Endothelial cell (in vitro differentiated cells): ENCODE results near the gene AUTS2. TPM values are rescaled to one million over a fixed set of nuclear protein-coding genes. Genes with fewer than 3 reads are reported as not detected.

ENCODE experiments used
- DNase-seq: peaks from one replicate; pipeline ENCODE4 v3.0.0; 2021; ENCODE audit warnings: low spot score
- H3K27ac Mint-ChIP-seq: one replicate; pipeline ENCODE4 v1.8.0; 2021; ENCODE audit warnings: mixed read lengths, inconsistent platforms; ENCODE audit not compliant: unreplicated experiment
- H3K27me3 Mint-ChIP-seq: one replicate; pipeline ENCODE4 v1.8.0; 2021; ENCODE audit warnings: mild to moderate bottlenecking, moderate library complexity, mixed read lengths, inconsistent platforms; ENCODE audit not compliant: unreplicated experiment
- H3K36me3 Mint-ChIP-seq: one replicate; pipeline ENCODE4 v1.8.0; 2021; ENCODE audit warnings: mild to moderate bottlenecking, low read depth, mixed read lengths, inconsistent platforms; ENCODE audit not compliant: unreplicated experiment
- H3K4me1 Mint-ChIP-seq: one replicate; pipeline ENCODE4 v1.8.0; 2021; ENCODE audit warnings: mild to moderate bottlenecking, mixed read lengths, inconsistent platforms; ENCODE audit not compliant: unreplicated experiment
- H3K4me3 Mint-ChIP-seq: one replicate; pipeline ENCODE4 v1.8.0; 2021; ENCODE audit warnings: mild to moderate bottlenecking, mixed read lengths, inconsistent platforms; ENCODE audit not compliant: unreplicated experiment
- H3K9me3 Mint-ChIP-seq: one replicate; pipeline ENCODE4 v1.8.0; 2021; ENCODE audit warnings: mixed read lengths, inconsistent platforms; ENCODE audit not compliant: unreplicated experiment
- CTCF ChIP-seq: fragments of 200-600 bp; sonication (generic); IDR thresholded peaks from one replicate; pipeline ENCODE4 v1.5.0; 2021; ENCODE audit warnings: antibody characterized with exemption; ENCODE audit not compliant: unreplicated experiment
- total RNA-seq: library from RNA; stranded (reverse); fragmentation: NEBNext Ultra II Directional; extraction: Animal tissue kit (Norgen Biotek cat#: 25700); gene quantifications from one replicate; pipeline ENCODE4 v1.2.1, GENCODE V29; 2021; ENCODE audit not compliant: unreplicated experiment

The AUTS2 gene
- total RNA-seq, 1 donor from 2014 or later = 103 TPM

- TF ChIP-seq CTCF = no peak
- Mint-ChIP-seq H3K9me3 (no peaks in the 10 kb centered on the region), H3K4me3 (no peak overlapping the region), H3K36me3 (peaks cover 5% of the 10 kb centered on the region), H3K27me3 (peaks cover 4% of the 10 kb centered on the region), H3K27ac (no peak overlapping the region), H3K4me1 (peaks cover 20% of the 10 kb centered on the region)
- DNase-seq = no peak
These were observed 170.8 kb downstream of the AUTS2 start for GRCh38 chr7:69768986-69769595.

GRCh38 chr7:69769826-69770225, 171.6 kb downstream of the AUTS2 start:
- peaks cover 5% of the 10 kb centered on the region for H3K36me3 Mint-ChIP-seq
- H3K9me3 Mint-ChIP-seq = no peaks in the 10 kb centered on the region
- peak overlapping the region; percentile 62 for H3K27ac Mint-ChIP-seq
- no peak for TF ChIP-seq CTCF
- peaks cover 13% of the 10 kb centered on the region for H3K4me1 Mint-ChIP-seq
- H3K27me3 Mint-ChIP-seq = peaks cover 4% of the 10 kb centered on the region
- DNase-seq = no peak
- H3K4me3 Mint-ChIP-seq = no peak overlapping the region

GRCh38 chr7:69770613-69771012, 172.3 kb downstream of the AUTS2 start:
- TF ChIP-seq CTCF = no peak
- no peak overlapping the region for H3K27ac Mint-ChIP-seq
- H3K36me3 Mint-ChIP-seq = peaks cover 5% of the 10 kb centered on the region
- H3K27me3 Mint-ChIP-seq = peaks cover 4% of the 10 kb centered on the region
- DNase-seq = no peak
- no peak overlapping the region for H3K4me3 Mint-ChIP-seq
- H3K9me3 Mint-ChIP-seq = no peaks in the 10 kb centered on the region
- peaks cover 15% of the 10 kb centered on the region for H3K4me1 Mint-ChIP-seq

GRCh38 chr7:69772718-69773436, 174.6 kb downstream of the AUTS2 start:
- H3K27ac Mint-ChIP-seq = no peak overlapping the region
- peaks cover 15% of the 10 kb centered on the region for H3K4me1 Mint-ChIP-seq
- peaks cover 4% of the 10 kb centered on the region for H3K27me3 Mint-ChIP-seq
- no peak for TF ChIP-seq CTCF
- no peak for DNase-seq
- no peaks in the 10 kb centered on the region for H3K9me3 Mint-ChIP-seq
- H3K36me3 Mint-ChIP-seq = peaks cover under 1% of the 10 kb centered on the region
- H3K4me3 Mint-ChIP-seq = no peak overlapping the region

GRCh38 chr7:69773535-69774225, 175.4 kb downstream of the AUTS2 start:
- DNase-seq = no peak
- no peaks in the 10 kb centered on the region for H3K27me3 Mint-ChIP-seq
- no peak for TF ChIP-seq CTCF
- no peak overlapping the region for H3K4me3 Mint-ChIP-seq
- H3K4me1 Mint-ChIP-seq = peaks cover 11% of the 10 kb centered on the region
- H3K36me3 Mint-ChIP-seq = no peaks in the 10 kb centered on the region
- H3K27ac Mint-ChIP-seq = no peak overlapping the region
- H3K9me3 Mint-ChIP-seq = no peaks in the 10 kb centered on the region
